ENCODE data around the gene TBCA. TPM values are rescaled to one million over a fixed set of nuclear protein-coding genes. Genes with fewer than 3 reads are reported as not detected.

The TBCA gene
- 69.4 and 132 TPM in 2 replicates for total RNA-seq

DNA sequence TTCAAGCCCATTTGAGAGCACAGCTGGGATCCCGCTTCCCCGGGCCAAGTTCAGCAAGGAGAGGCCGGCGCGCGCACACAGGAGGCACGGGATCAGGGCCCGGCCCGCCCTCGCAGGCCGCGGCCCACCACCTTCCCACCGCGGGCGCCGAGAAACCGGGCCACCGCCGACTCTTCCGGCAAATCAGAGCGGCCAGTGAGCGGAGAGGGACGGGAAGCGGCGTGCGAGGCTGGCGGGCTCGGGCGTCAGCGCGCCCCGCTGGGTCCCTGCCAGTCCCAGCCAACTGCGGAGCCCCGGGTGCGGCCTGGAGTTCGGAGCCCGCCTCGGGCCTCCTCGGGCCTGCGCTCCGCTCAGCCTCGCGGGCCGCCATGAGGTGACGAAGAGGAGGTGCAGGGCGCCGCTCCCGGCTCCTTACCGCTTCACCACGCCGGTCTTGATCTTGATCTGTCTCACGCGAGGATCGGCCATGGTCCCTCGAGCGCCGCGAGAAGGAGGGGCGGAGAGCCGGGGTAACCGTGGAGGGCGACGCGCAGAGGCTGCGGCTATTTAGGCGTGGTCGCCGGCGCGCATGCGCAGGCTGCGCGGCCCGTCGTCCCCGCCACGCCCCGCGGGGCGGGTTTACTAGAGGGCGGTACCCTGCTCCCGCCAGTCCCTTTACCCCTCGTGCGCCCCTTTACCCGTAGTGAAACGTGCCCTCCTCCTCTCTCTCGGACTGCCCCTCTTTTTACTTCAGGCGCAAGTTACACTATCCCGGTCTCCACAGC, at the start of gene TBCA:
Gene TBCA, minus strand, starts transcription at position 550 of the 764 bp plus-strand sequence. Its CDS starts 82 bp downstream, at position 468.

Other genes starting within 250 kb of the TBCA start
- gene OTP, start 137.6 kb downstream of the TBCA start, total RNA-seq: not detected in 2 replicates

All from placental pericyte (primary cell).